Left lobe of liver (tissue), 2 donors: ENCODE measurements around the gene PSMC1. TPM values are rescaled to one million over a fixed set of nuclear protein-coding genes. Genes with fewer than 3 reads are reported as not detected.

Experiments
- ATAC-seq: fragments of 200-7000 bp; cut with Tn5 transposase; one replicate; pipeline ENCODE4 v1.9.1; 2020; ENCODE audit warnings: mild to moderate bottlenecking, moderate library complexity
- DNase-seq: peaks from one replicate; pipeline ENCODE4 v3.0.0-alpha.2; 2020; ENCODE audit warnings: low spot score
- total RNA-seq: library from RNA; stranded (reverse); gene quantifications from one replicate; pipeline ENCODE4 v1.2.1, GENCODE V29; 2021
- donor health status: DM: no; HTN: no; CAD: no; lungs with moderate emphysema.
- donor health status: DM: no; HTN: yes; CAD: no.

PSMC1 gene
- total RNA-seq, 1 donor from 2014 or later = 39.9 TPM

DNA sequence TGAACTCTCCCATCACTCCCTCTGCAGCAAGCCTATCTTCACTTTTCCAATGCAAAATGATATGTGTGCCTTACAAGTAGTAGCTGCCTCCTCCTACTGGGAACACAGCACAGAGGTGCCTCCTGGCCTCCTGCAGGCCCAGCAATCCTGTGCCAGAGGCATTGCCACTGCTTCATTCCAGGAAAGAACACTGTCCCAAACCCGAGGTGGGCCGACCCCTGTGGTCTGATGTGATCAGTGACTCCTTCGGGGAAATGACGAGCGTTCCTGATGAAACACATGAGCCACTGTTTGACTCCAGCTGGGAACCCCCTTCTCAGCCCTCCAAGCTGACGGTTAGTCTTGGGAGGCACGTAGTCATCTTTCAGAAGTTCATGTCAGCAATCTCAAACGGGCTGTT, 19.5 kb downstream of the PSMC1 start:
- DNase-seq (no peak), ATAC-seq (no peak)

- ATAC-seq (no peak), DNase-seq (no peak)
Observed at GRCh38 chr14:90276646-90277367, 20.5 kb downstream of the PSMC1 start.

DNA sequence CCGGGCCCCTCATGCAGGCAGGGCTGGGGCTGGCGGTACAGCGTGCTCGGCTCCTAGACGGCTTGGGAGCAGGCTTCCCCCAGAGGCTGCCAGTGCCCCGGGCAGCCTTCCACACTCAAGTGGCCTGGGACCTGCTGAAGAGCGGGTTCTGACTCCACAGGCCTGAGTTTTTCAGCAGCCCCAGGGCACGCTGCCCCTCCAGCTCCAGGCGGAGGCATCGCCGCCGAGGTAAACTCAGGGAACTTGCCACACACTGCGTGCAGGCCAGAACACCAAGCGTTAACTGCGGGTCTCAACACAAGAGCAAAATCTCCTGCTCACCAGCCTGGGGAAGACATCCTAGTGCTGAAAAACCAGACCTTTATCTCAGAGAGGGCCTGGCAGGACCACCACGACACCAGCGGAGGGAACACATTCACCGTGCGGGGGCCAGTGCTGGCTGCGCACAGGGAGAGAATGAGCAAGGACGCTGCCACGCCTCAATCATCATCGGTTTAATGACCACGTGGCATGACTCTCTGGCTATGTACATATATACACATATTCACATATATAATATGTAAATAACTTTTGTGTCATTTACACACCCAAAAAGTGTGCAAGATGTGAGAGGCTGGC, 21.3 kb downstream of the PSMC1 start:
- DNase-seq (no peak), ATAC-seq (no peak)

DNA sequence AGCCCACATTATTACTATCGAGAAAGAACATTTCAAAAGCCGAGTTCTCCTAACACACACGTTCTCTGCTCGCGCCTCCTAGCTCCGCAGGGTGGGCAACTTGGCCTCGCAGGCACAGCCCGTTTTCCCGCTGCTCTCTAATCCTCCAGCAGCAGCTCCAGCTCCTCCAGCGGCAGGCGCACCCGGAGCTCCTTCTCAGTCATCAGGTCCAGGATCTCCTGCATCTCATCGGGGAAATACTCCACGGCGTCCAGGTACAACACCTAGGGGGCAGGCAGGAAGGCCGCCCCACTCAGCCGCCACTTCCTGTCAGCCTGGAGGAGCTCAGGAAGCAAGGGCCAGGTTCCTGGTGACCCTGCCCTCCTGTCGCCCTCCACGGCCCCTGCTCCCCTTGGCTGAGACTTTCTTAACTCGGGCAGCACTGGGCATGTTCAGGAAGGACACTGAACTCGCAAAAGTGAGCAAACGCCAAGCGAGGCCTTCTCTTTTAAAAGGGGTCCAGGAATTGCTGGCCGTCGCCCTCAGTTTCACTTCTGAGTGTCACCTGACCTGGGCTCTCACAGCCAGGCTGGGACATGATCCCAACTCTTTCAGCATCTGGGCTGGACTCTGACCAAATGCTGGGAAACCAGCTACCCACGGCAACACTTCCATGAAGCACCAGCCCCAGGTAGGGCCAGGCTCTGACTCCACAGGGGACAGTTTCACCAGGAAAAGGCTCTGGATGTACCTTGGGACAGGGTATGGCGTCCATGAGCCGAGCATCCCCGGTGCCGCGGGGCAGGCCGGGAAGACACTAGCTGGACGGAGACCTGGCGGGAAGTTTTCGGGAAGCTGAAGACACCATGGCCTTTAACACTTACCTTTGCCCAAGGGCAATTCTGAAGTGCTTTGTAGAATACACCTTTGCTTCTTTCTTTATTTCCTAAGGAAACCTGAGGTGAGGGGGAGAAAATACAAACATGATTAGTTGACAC, 22.1 kb downstream of the PSMC1 start:
- DNase-seq (peak; percentile 85), ATAC-seq (peak; percentile 85)

GRCh38 chr14:90280096-90280495, 23.7 kb downstream of the PSMC1 start:
- DNase-seq = no peak
- ATAC-seq = no peak

GRCh38 chr14:90281261-90281660, 24.9 kb downstream of the PSMC1 start:
- DNase-seq = no peak

DNA sequence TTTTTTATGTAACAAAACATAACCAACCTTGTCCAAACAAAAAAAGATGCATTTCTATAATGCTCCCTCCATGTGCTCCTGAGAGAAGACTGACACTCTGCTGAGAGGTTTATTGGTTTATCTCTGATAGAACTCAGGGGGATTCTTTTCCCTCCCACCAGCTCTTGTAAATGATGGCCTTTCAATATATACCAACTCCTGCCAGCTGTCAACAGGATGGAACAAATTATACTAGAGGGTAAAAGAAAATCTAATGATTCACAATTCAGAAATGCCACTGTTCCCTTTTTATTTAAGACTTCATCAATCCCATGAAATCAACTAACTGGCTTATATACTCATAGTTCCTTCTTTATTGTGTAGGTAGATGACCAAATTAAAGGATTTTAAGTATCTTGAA, 25.4 kb downstream of the PSMC1 start:
- DNase-seq (no peak), ATAC-seq (no peak)

More at GRCh38 chr14:90281261-90281660, 24.9 kb downstream of the PSMC1 start:
- no peak for ATAC-seq

GRCh38 chr14:90287791-90288190, 31.4 kb downstream of the PSMC1 start:
- ATAC-seq (no peak), DNase-seq (no peak)

DNA sequence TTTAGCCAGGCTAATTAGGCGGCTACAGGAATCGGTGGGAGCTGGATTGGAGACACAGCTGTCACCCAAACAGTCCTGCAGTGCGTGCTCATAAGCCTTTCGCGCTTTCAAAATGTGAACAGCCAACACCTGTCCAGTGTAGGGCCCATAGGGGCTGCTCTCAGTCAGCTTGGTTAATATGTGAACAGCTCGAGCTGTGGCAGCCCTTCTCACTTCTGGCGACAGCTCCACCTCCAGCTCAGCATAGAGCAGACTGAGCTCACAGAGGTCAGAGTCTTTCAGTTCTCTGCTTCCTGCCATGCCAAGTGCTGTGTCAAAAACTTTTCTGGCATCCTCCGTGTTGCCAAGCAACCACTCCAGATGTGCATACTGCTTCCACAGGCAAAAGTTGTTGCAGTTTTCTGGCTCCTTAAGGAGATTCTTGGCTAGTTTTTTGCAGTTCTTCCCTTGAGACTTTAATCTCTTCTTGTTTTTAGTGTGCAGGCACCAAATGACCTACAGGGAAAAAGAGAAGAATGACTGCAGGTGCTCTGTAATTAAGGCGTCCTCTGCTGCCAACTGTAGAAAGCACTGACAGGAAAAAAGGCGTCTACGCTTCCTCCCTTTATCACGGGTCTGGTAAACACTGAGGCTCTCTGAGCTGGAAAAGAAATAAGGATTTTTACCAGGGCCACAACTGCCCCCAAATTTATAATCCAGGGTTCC, 32.5 kb downstream of the PSMC1 start:
- peak; percentile 96 for ATAC-seq
- DNase-seq = peak; percentile 70

DNA sequence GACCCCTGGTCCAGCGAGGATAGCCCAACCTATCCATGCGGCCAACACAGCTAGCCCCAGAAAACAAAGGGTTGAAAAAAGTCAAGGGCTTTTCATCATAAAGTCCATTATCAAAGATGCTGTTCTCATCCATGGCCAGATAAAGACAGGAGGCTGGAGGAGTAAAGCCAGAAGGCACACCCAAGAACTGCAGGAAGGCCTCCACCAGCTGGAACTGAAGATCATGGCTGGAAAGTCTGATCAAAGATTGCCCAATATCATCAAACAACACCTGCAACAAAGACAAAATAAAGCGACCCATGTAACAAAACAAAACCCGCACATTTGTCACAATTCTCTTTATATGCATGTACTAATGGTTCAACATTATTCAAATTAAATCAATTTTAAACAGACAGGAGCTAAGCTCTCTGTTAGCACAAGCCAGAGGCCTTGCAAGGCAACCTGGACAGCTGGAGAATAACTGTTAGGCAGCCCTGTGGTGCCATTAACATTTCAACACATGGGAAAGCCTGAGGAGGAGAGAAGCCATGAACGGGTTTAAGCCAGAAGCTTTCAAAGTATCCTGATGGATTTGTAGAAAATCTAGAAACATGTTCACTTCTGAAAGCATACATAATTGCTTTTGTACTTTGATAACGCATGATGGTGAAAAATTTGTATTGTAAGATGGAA, 34.1 kb downstream of the PSMC1 start:
- no peak for DNase-seq
- no peak for ATAC-seq

DNA sequence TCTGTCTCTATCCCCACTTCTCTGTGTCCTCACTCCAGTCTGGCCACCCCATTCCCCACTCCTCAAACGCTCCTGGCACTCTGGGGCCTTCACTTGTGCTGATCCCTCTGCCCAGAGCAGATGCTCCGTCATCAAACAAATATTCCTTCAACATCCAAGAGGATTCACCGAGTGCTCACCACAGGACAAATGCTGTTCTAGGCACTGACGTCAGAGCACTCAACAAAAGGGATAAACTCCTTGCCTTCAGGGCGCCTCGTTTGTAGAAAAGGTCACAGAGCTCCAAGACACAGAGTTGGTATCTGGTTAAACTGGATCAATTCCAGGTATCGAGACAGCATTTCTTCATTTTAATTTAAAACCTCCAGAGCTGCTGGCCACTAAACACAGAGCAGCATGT, 35.3 kb downstream of the PSMC1 start:
- ATAC-seq = no peak
- no peak for DNase-seq

DNA sequence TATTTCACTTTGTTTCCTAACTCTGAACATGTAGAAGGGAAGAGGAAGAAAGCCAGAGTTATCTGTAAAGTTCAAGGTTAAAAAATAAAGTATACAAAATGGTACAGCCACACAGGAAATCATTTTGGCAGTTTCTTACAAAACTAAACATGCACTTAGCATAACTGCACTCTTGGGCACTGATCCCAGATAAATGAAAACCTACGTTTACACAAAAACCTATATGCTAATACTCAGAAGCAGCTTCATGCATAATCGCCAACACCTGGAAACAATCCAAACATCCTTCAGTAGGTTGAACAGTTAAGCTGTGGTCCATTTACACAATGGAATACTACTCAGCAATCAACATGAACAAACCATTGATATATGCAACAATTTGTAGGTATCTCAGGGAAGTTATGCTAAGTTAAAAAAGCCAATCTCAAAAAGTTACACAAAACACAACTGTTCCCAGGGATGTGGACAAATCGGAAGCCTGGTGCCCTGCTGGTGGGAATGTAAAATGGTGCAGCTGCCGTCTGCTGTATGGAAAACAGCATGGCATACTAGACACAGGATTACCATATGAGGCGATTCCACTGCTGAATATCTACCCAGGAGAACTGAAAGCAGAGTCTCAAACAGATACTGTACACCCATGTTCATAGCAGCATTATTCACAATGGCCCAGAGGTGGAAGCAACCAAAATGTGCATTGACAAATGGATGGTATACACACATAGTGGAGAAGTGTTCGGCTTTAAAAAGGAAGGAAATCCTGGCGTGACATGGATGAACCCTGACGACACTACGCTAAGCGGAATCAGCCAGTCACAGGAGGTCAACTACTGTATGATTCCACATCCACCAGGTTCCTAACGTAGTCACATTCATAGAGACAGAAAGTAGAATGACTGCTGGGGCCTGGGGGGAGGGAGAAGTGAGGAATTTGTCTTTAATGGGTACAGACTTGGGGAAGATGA, 37.7 kb downstream of the PSMC1 start:
- no peak for DNase-seq

DNA sequence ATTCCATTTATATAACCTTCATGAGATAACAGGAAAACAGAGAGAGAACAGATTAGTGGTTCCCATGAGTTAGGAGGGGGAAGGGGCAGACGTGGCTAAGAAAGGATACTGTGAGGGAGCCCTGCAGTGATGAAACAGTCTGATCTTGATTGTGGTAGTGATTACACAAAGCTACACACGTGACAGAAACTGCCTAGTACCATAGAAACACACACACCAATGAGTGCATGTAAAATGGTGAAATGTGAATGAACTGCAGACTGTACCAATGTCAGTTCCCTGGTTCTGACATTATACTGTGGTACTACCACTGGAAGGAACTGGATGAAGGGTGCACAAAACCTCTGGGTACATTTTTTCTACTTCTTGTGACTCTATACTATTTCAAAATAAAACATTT, 38.5 kb downstream of the PSMC1 start:
- peak; percentile 49 for ATAC-seq
- no peak for DNase-seq

More for the DNA sequence above, 37.7 kb downstream of the PSMC1 start:
- ATAC-seq = no peak

DNA sequence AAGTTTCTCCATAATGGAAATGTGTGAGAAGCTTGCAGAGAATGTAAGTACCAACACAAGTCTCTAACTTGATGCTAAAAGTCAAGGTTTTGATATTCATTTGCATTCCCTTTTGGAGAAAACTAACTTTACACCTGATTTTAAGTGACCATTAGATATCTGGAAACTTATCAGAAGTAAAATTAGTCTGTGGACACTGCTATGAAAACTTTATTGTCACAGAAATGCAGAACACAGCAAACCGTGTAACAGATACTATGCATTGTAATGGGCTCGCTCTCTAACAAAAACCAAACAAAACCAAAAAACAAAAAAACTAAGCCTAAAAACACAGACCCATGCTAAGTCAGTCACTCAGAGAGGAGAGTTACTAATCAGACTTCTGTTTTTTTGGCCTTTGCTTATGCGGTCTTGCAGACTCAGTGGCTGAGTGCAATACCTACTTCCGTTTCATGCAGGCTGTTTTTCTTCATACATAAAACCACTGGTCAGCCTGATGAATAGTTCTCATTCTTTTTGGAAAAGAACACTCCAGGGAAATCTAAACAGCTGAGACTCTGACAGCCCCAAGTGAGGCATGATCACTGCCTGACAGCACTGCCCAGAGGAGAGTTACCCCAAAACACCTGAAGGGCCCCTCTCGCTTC, 39.6 kb downstream of the PSMC1 start:
- ATAC-seq = no peak

DNA sequence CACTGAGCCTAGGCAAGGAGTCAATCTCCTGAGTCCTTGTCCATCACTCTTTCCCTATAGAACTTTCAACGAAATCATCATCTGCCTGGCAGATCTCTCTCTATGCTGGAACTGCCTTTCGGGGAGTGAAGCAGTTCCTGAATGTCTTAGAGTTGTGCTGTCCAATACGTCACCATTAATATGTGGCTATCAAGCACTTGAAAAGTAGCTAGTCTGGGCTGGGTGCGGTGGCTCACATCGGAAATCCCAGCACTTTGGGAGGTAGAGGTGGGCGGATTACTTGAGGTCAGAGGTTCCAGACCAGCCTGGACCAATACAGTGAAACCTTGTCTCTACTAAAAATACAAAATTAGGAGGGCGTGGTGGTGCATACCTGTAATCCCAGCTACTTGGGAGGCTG, 40.3 kb downstream of the PSMC1 start:
- DNase-seq = no peak
- ATAC-seq = no peak

More for the DNA sequence above, 39.6 kb downstream of the PSMC1 start:
- DNase-seq = no peak

GRCh38 chr14:90297876-90298629, 41.7 kb downstream of the PSMC1 start:
- ATAC-seq = no peak
- no peak for DNase-seq

GRCh38 chr14:90299408-90299807, 43.1 kb downstream of the PSMC1 start:
- ATAC-seq (no peak), DNase-seq (no peak)

- ATAC-seq = no peak
Observed at GRCh38 chr14:90300611-90301047, 44.3 kb downstream of the PSMC1 start.

More at GRCh38 chr14:90300611-90301047, 44.3 kb downstream of the PSMC1 start:
- DNase-seq = no peak
